ENCODE measurements around the gene CRYBG1. TPM values are rescaled to one million over a fixed set of nuclear protein-coding genes. Genes with fewer than 3 reads are reported as not detected.

CRYBG1 gene
- total RNA-seq, 1 experiment from 2014 or later: 2.9 TPM

GRCh38 chr6:106535012-106535411 is 174.5 kb downstream of the CRYBG1 start:
- intact Hi-C loops (cut with micrococcal nuclease; ENCODE audit: unreplicated experiment): no loop called here
- no peaks in the 10 kb centered on the region for H3K9me3 ChIP-seq (ENCODE audit: low read depth, low read length, poor library complexity, severe bottlenecking)
- ChIA-PET CTCF (no interaction called here), POLR2A (ENCODE audit: low non-redundant PET) (no interaction called here)
- no TSS peak for BruUV-seq (replicated peaks)
- H3K4me3 ChIP-seq (ENCODE audit: low read depth, low read length, poor library complexity, severe bottlenecking): no peak overlapping the region
- TF ChIP-seq CTCF (conservative IDR thresholded peaks at IDR 0.05; ENCODE audit: low read depth, low read length): no peak
- no peak for TF ChIP-seq EZH2 (IDR thresholded peaks at IDR 0.05; ENCODE audit: borderline replicate concordance, low read depth, low read length, poor library complexity, severe bottlenecking)
- H3K27ac ChIP-seq (ENCODE audit: low read depth, low read length, poor library complexity, severe bottlenecking): no peak overlapping the region
- H3K36me3 ChIP-seq (ENCODE audit: insufficient read depth, low read length, poor library complexity, severe bottlenecking): no peaks in the 10 kb centered on the region
- peaks cover 14% of the 10 kb centered on the region for H3K4me1 ChIP-seq (ENCODE audit: insufficient read depth, low read length, poor library complexity, severe bottlenecking)
- no peaks in the 10 kb centered on the region for H3K27me3 ChIP-seq (replicated peaks; ENCODE audit: insufficient read depth, low read depth, low read length, poor library complexity)
- DNase-seq (ENCODE audit: low spot score): no peak

- H3K27ac ChIP-seq (ENCODE audit: low read depth, low read length, poor library complexity, severe bottlenecking): no peak overlapping the region
- no peaks in the 10 kb centered on the region for H3K9me3 ChIP-seq (ENCODE audit: low read depth, low read length, poor library complexity, severe bottlenecking)
- peaks cover 15% of the 10 kb centered on the region for H3K4me1 ChIP-seq (ENCODE audit: insufficient read depth, low read length, poor library complexity, severe bottlenecking)
- TF ChIP-seq CTCF (conservative IDR thresholded peaks at IDR 0.05; ENCODE audit: low read depth, low read length) (no peak), EZH2 (IDR thresholded peaks at IDR 0.05; ENCODE audit: borderline replicate concordance, low read depth, low read length, poor library complexity, severe bottlenecking) (no peak)
- POLR2A ChIA-PET (ENCODE audit: low non-redundant PET): no interaction called here
- BruUV-seq (replicated peaks): no TSS peak
- H3K4me3 ChIP-seq (ENCODE audit: low read depth, low read length, poor library complexity, severe bottlenecking): no peak overlapping the region
- no peaks in the 10 kb centered on the region for H3K27me3 ChIP-seq (replicated peaks; ENCODE audit: insufficient read depth, low read depth, low read length, poor library complexity)
- H3K36me3 ChIP-seq (ENCODE audit: insufficient read depth, low read length, poor library complexity, severe bottlenecking): no peaks in the 10 kb centered on the region
- no peak for DNase-seq (ENCODE audit: low spot score)
- intact Hi-C loops (cut with micrococcal nuclease; ENCODE audit: unreplicated experiment): no loop called here
- CTCF ChIA-PET: interaction anchor here (0.5 kb wide), 1 partner anchor 64 kb away, joined by 4 read pairs; no protein-coding TSS in a partner anchor
These were observed 175.8 kb downstream of the CRYBG1 start for GRCh38 chr6:106536357-106536756.

- no TSS peak for BruUV-seq (replicated peaks)
- Histone ChIP-seq H3K4me3 (ENCODE audit: low read depth, low read length, poor library complexity, severe bottlenecking) (no peak overlapping the region), H3K36me3 (ENCODE audit: insufficient read depth, low read length, poor library complexity, severe bottlenecking) (no peaks in the 10 kb centered on the region), H3K27ac (ENCODE audit: low read depth, low read length, poor library complexity, severe bottlenecking) (no peak overlapping the region), H3K9me3 (ENCODE audit: low read depth, low read length, poor library complexity, severe bottlenecking) (no peaks in the 10 kb centered on the region), H3K27me3 (replicated peaks; ENCODE audit: insufficient read depth, low read depth, low read length, poor library complexity) (no peaks in the 10 kb centered on the region), H3K4me1 (ENCODE audit: insufficient read depth, low read length, poor library complexity, severe bottlenecking) (peaks cover 15% of the 10 kb centered on the region)
- DNase-seq (ENCODE audit: low spot score): no peak
- TF ChIP-seq CTCF (conservative IDR thresholded peaks at IDR 0.05; ENCODE audit: low read depth, low read length): no peak
- no peak for TF ChIP-seq EZH2 (IDR thresholded peaks at IDR 0.05; ENCODE audit: borderline replicate concordance, low read depth, low read length, poor library complexity, severe bottlenecking)
- intact Hi-C loops (cut with micrococcal nuclease; ENCODE audit: unreplicated experiment): no loop called here
- ChIA-PET CTCF (interaction anchor here (0.5 kb wide), 1 partner anchor 64 kb away, joined by 4 read pairs; no protein-coding TSS in a partner anchor), POLR2A (ENCODE audit: low non-redundant PET) (no interaction called here)
These were observed 176.3 kb downstream of the CRYBG1 start for GRCh38 chr6:106536851-106537250.

Measured in A673 (cell line).